Hepatocyte (in vitro differentiated cells): ENCODE results near the gene CNIH3.

Experiments
- CTCF ChIP-seq: fragments of 200-600 bp; sonication (generic); IDR thresholded peaks from 2 replicates; pipeline ENCODE4 v1.5.1; 2016; ENCODE audit warnings: antibody characterized with exemption, mild to moderate bottlenecking; ENCODE audit not compliant: poor library complexity
- EZH2 ChIP-seq: fragments of 200-600 bp; sonication (generic); IDR thresholded peaks from 2 replicates; pipeline ENCODE4 v1.6.1; 2016; ENCODE audit warnings: antibody characterized with exemption, mild to moderate bottlenecking, borderline replicate concordance

- TF ChIP-seq CTCF, result no peak
- TF ChIP-seq EZH2, result no peak
Observed at GRCh38 chr1:224711876-224712275, 95.8 kb downstream of the CNIH3 start.
